Adrenal gland (tissue), 5 donors: Measurements from ENCODE around the gene HIPK4.

Experiments
- CTCF ChIP-seq, 6 experiments: fragments of 450-650 bp in 4 of 6; fragments of 200-600 bp in 2 of 6; sonication (generic) in 1 of 6; IDR thresholded peaks; 1 replicate in 5 of 6; 2 replicates in 1 of 6; pipeline versions ENCODE4 v1.5.1 to v1.8.0; 2016 to 2021; ENCODE audit warnings: antibody characterized with exemption in 6 of 6, mild to moderate bottlenecking in 2 of 6, moderate library complexity in 1 of 6
- POLR2A ChIP-seq, 2 donors: fragments of 450-650 bp; IDR thresholded peaks; one replicate each; pipeline ENCODE4 v1.6.1; 2017; ENCODE audit warnings: antibody characterized with exemption in 2 of 2, mild to moderate bottlenecking in 2 of 2, moderate library complexity in 1 of 2
- donor health status: DM: no; HTN: no; CAD: no.

- TF ChIP-seq CTCF (IDR thresholded peaks at IDR 0.05): no peak
- no peak for TF ChIP-seq POLR2A (IDR thresholded peaks at IDR 0.05)
These were observed 4.2 kb upstream of the HIPK4 start for GRCh38 chr19:40393894-40394815.
